Ishikawa (cell line): ENCODE results near the gene DAB2IP.

Experiments used
- CEBPB ChIP-seq: IDR thresholded peaks from 2 replicates; pipeline ENCODE4 v1.6.1; 2012
- CREB1 ChIP-seq: IDR thresholded peaks from 2 replicates; pipeline ENCODE4 v1.6.1; 2012; ENCODE audit warnings: low read depth
- EGR1 ChIP-seq: IDR thresholded peaks from 2 replicates; pipeline ENCODE4 v1.6.1; 2012
- EP300 ChIP-seq: IDR thresholded peaks from 2 replicates; pipeline ENCODE4 v1.6.1; 2012; ENCODE audit warnings: borderline replicate concordance
- FOXM1 ChIP-seq: IDR thresholded peaks from 2 replicates; pipeline ENCODE4 v1.6.1; 2012; ENCODE audit warnings: low read depth, borderline replicate concordance
- NFIC ChIP-seq: IDR thresholded peaks from 2 replicates; pipeline ENCODE4 v1.6.1; 2012
- RAD21 ChIP-seq: IDR thresholded peaks from 2 replicates; pipeline ENCODE4 v1.6.1; 2012; ENCODE audit warnings: low read depth
- TAF1 ChIP-seq: IDR thresholded peaks from 2 replicates; pipeline ENCODE4 v1.6.1; 2012; ENCODE audit warnings: low read depth, mild to moderate bottlenecking
- TCF12 ChIP-seq: IDR thresholded peaks from 2 replicates; pipeline ENCODE4 v1.6.1; 2012; ENCODE audit warnings: low read depth
- TEAD4 ChIP-seq: IDR thresholded peaks from 2 replicates; pipeline ENCODE4 v1.6.1; 2012
- USF1 ChIP-seq: IDR thresholded peaks from 2 replicates; pipeline ENCODE4 v1.6.1; 2012
- YY1 ChIP-seq: IDR thresholded peaks from 2 replicates; pipeline ENCODE4 v1.6.1; 2012; ENCODE audit warnings: low read depth
- ZBTB7A ChIP-seq: IDR thresholded peaks from 2 replicates; pipeline ENCODE4 v1.6.1; 2012; ENCODE audit warnings: low read depth
- TF ChIP-seq, protein P1 (sequence below): IDR thresholded peaks from 2 replicates; pipeline ENCODE4 v1.6.1; 2012
- TF ChIP-seq, protein P2 (sequence below): IDR thresholded peaks from 2 replicates; pipeline ENCODE4 v1.6.1; 2012; ENCODE audit warnings: low read depth, mild to moderate bottlenecking

The DAB2IP gene

GRCh38 chr9:121830441-121831140, 179.2 kb downstream of the DAB2IP start:
- TF ChIP-seq TAF1 (no peak), TEAD4 (no peak), USF1 (no peak), NFIC (no peak), EP300 (no peak), TCF12 (no peak), CEBPB (no peak), FOXM1 (no peak), ZBTB7A (no peak)
- TF ChIP-seq, protein P1, sequence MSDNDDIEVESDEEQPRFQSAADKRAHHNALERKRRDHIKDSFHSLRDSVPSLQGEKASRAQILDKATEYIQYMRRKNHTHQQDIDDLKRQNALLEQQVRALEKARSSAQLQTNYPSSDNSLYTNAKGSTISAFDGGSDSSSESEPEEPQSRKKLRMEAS: no peak

DNA sequence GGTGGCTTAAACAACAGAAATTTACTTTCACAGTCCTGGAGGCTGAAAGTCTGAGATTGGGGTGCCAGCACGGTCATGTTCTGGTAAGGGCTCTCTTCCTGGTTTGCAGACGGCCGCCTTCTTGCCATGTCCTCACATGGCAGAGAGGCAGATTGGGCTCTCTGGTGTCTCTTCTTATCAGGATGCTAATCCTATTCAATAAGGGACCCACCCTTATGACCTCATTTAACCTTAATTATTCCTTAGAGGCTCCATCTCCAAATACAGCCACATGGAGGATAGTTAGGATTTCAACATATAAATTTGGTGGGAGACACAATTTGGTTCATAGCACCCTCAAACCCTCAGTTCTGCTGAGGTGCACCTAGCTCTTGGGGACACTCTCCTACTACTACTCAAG, 180.4 kb downstream of the DAB2IP start:
- no peak for TF ChIP-seq NFIC
- TF ChIP-seq TAF1: no peak
- TF ChIP-seq, protein P1: no peak

- no peak for TF ChIP-seq TAF1
- no peak for TF ChIP-seq CEBPB
- no peak for TF ChIP-seq YY1
- no peak for TF ChIP-seq TEAD4
- TF ChIP-seq, protein P1: no peak
- no peak for TF ChIP-seq EP300
- no peak for TF ChIP-seq CREB1
- TF ChIP-seq TCF12: no peak
- TF ChIP-seq NFIC: no peak
- no peak for TF ChIP-seq EGR1
- TF ChIP-seq FOXM1: no peak
- no peak for TF ChIP-seq USF1
- TF ChIP-seq RAD21: no peak
- TF ChIP-seq ZBTB7A: no peak
- TF ChIP-seq, protein P2, sequence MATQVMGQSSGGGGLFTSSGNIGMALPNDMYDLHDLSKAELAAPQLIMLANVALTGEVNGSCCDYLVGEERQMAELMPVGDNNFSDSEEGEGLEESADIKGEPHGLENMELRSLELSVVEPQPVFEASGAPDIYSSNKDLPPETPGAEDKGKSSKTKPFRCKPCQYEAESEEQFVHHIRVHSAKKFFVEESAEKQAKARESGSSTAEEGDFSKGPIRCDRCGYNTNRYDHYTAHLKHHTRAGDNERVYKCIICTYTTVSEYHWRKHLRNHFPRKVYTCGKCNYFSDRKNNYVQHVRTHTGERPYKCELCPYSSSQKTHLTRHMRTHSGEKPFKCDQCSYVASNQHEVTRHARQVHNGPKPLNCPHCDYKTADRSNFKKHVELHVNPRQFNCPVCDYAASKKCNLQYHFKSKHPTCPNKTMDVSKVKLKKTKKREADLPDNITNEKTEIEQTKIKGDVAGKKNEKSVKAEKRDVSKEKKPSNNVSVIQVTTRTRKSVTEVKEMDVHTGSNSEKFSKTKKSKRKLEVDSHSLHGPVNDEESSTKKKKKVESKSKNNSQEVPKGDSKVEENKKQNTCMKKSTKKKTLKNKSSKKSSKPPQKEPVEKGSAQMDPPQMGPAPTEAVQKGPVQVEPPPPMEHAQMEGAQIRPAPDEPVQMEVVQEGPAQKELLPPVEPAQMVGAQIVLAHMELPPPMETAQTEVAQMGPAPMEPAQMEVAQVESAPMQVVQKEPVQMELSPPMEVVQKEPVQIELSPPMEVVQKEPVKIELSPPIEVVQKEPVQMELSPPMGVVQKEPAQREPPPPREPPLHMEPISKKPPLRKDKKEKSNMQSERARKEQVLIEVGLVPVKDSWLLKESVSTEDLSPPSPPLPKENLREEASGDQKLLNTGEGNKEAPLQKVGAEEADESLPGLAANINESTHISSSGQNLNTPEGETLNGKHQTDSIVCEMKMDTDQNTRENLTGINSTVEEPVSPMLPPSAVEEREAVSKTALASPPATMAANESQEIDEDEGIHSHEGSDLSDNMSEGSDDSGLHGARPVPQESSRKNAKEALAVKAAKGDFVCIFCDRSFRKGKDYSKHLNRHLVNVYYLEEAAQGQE: no peak
These were observed 181.6 kb downstream of the DAB2IP start for GRCh38 chr9:121833061-121833460.
